GM12878 (cell line): Measurements from ENCODE around the gene RNF130.

ENCODE experiments used
- CREB1 ChIP-seq: IDR thresholded peaks from 2 replicates; pipeline ENCODE4 v1.6.1; 2012; ENCODE audit warnings: low read depth, mild to moderate bottlenecking, inconsistent platforms
- CTCF ChIP-seq, 3 experiments: IDR thresholded peaks in 2 of 3; conservative IDR thresholded peaks in 1 of 3; 2 replicates each; pipeline ENCODE4 v1.5.1; 2011; ENCODE audit warnings: low read depth in 3 of 3, low read length in 3 of 3, mild to moderate bottlenecking in 3 of 3, control low read depth in 2 of 3, moderate library complexity in 2 of 3, inconsistent platforms in 1 of 3, mixed read lengths in 1 of 3; ENCODE audit not compliant: control insufficient read depth in 2 of 3, insufficient read depth in 1 of 3; ENCODE audit errors: extremely low read depth in 1 of 3
- EP300 ChIP-seq, 2 experiments: fragments of 150-350 bp in 1 of 2; IDR thresholded peaks; 2 replicates each; pipeline ENCODE4 v1.6.1; 2011 to 2012; ENCODE audit warnings: low read depth in 2 of 2, low read length in 2 of 2, borderline replicate concordance in 1 of 2, improper control_type of control experiment in 1 of 2, inconsistent platforms in 1 of 2; ENCODE audit not compliant: control insufficient read depth in 1 of 2
- MEF2A ChIP-seq: IDR thresholded peaks from 2 replicates; pipeline ENCODE4 v1.6.1; 2011; ENCODE audit warnings: low read depth, mild to moderate bottlenecking, low read length, moderate library complexity; ENCODE audit not compliant: insufficient read depth
- MYC ChIP-seq: IDR thresholded peaks from 2 replicates; pipeline ENCODE4 v1.6.1; 2011; ENCODE audit warnings: mild to moderate bottlenecking, low read length, moderate library complexity, inconsistent platforms; ENCODE audit not compliant: insufficient read depth, insufficient replicate concordance, insufficient read length, severe bottlenecking
- PKNOX1 ChIP-seq: fragments of 450-650 bp; IDR thresholded peaks from 2 replicates; pipeline ENCODE4 v1.6.1; 2016; ENCODE audit warnings: mild to moderate bottlenecking
- PRDM15 ChIP-seq: fragments of 450-650 bp; formaldehyde crosslinking; IDR thresholded peaks from 2 replicates; pipeline ENCODE4 v1.4.0; 2020; ENCODE audit warnings: mild to moderate bottlenecking, moderate library complexity
- RAD21 ChIP-seq: IDR thresholded peaks from 2 replicates; pipeline ENCODE4 v1.6.1; 2011; ENCODE audit warnings: mild to moderate bottlenecking, low read depth, low read length, moderate library complexity; ENCODE audit not compliant: insufficient read depth
- REST ChIP-seq: IDR thresholded peaks from 2 replicates; pipeline ENCODE4 v1.6.1; 2012; ENCODE audit warnings: mild to moderate bottlenecking, low read depth, low read length
- RFX5 ChIP-seq: IDR thresholded peaks from 2 replicates; pipeline ENCODE4 v1.6.1; 2011; ENCODE audit warnings: low read depth, low read length, improper control_type of control experiment
- STAT1 ChIP-seq: fragments of 450-650 bp; conservative IDR thresholded peaks from 2 replicates; pipeline ENCODE4 v1.6.1; 2014; ENCODE audit warnings: antibody characterized with exemption, mild to moderate bottlenecking
- TAF1 ChIP-seq: IDR thresholded peaks from 2 replicates; pipeline ENCODE4 v1.6.1; 2011; ENCODE audit warnings: mild to moderate bottlenecking, low read depth, low read length, borderline replicate concordance
- ZBTB33 ChIP-seq: fragments of 450-650 bp; IDR thresholded peaks from 2 replicates; pipeline ENCODE4 v1.6.1; 2017; ENCODE audit warnings: mild to moderate bottlenecking
- ZNF24 ChIP-seq: fragments of 450-650 bp; IDR thresholded peaks from 2 replicates; pipeline ENCODE4 v1.6.1; 2017; ENCODE audit warnings: antibody characterized with exemption, mild to moderate bottlenecking

- no peak for TF ChIP-seq PKNOX1
- no peak for TF ChIP-seq RAD21
- TF ChIP-seq STAT1, result no peak
- no peak for TF ChIP-seq MYC
- TF ChIP-seq CREB1, result no peak
- no peak for TF ChIP-seq EP300 (IDR thresholded peaks at IDR 0.05; ENCODE audit: borderline replicate concordance in 1 of 2, control insufficient read depth in 1 of 2, low read depth in 2 of 2, low read length in 2 of 2)
- TF ChIP-seq CTCF (IDR thresholded peaks at IDR 0.05 in 2 of 3, conservative IDR thresholded peaks at IDR 0.05 in 1 of 3; ENCODE audit: control insufficient read depth in 2 of 3, extremely low read depth in 1 of 3, insufficient read depth in 1 of 3, low read depth in 3 of 3, low read length in 3 of 3), result no peak
- TF ChIP-seq PRDM15 (CRISPR knock-in tag), result no peak
- no peak for TF ChIP-seq ZBTB33
- no peak for TF ChIP-seq MEF2A
- TF ChIP-seq TAF1, result no peak
- TF ChIP-seq REST, result no peak
- no peak for TF ChIP-seq RFX5
- no peak for TF ChIP-seq ZNF24
Measured at GRCh38 chr5:180084638-180085561, 13.3 kb upstream of the RNF130 start.
